H1 (cell line): ENCODE results near the gene L2HGDH. TPM values are rescaled to one million over a fixed set of nuclear protein-coding genes. Genes with fewer than 3 reads are reported as not detected.

Source experiments
- CTCF ChIA-PET: fragments of 300-600 bp; sonication (Branson Sonifier 250); formaldehyde crosslinking; loops from one replicate; lab custom pipeline; 2021; ENCODE audit not compliant: partially characterized antibody; lab: Charles Lee
- POLR2A ChIA-PET: fragments of 300-600 bp; sonication (Branson Sonifier 250); formaldehyde crosslinking; loops from one replicate; lab custom pipeline; 2021; ENCODE audit warnings: inconsistent platforms; ENCODE audit not compliant: partially characterized antibody; lab: Charles Lee
- DNase-seq, 2 experiments: peaks; one replicate each; pipeline versions ENCODE4 v3.0.0 to v3.0.0-alpha.2; 2010 to 2022; ENCODE audit warnings: low spot score in 2 of 2, low read depth in 1 of 2, mixed read lengths in 1 of 2
- FAIRE-seq: peaks from 2 replicates; lab custom pipeline; 2011; peaks lifted over from hg19 to GRCh38; lab: Jason Lieb, UNC
- H2AFZ ChIP-seq: 2 replicates; pipeline ENCODE4 v1.8.1; 2012; ENCODE audit warnings: low read length, inconsistent platforms
- H2AK5ac ChIP-seq: 2 replicates; pipeline ENCODE4 v1.6.1; 2013; ENCODE audit warnings: low read depth, low read length
- H2BK120ac ChIP-seq: replicated peaks from 2 replicates; pipeline ENCODE3; 2013; ENCODE audit warnings: low read depth, low read length, inconsistent platforms
- H2BK12ac ChIP-seq: 2 replicates; pipeline ENCODE4 v1.6.1; 2013; ENCODE audit warnings: low read depth, low read length
- H2BK15ac ChIP-seq: 2 replicates; pipeline ENCODE4 v1.6.1; 2013; ENCODE audit warnings: low read length
- H2BK20ac ChIP-seq: 2 replicates; pipeline ENCODE4 v1.6.1; 2013; ENCODE audit warnings: low read length
- H2BK5ac ChIP-seq: 2 replicates; pipeline ENCODE4 v1.6.1; 2013; ENCODE audit warnings: low read depth, low read length
- H3K14ac ChIP-seq: 2 replicates; pipeline ENCODE4 v1.6.1; 2013; ENCODE audit warnings: inconsistent platforms; ENCODE audit not compliant: insufficient read length
- H3K18ac ChIP-seq: 2 replicates; pipeline ENCODE4 v1.6.1; 2013; ENCODE audit warnings: low read length; ENCODE audit errors: extremely low read depth
- H3K23ac ChIP-seq: 2 replicates; pipeline ENCODE4 v1.6.1; 2013; ENCODE audit warnings: inconsistent platforms; ENCODE audit not compliant: insufficient read length
- H3K23me2 ChIP-seq: 2 replicates; pipeline ENCODE4 v1.6.1; 2013; ENCODE audit warnings: low read depth, low read length
- H3K27ac ChIP-seq: 2 replicates; pipeline ENCODE4 v1.6.1; 2011; ENCODE audit warnings: low read depth, low read length, inconsistent platforms
- H3K27me3 ChIP-seq, 4 experiments: replicated peaks in 1 of 4; 1 replicate in 1 of 4; 2 replicates in 3 of 4; pipeline versions ENCODE4 v1.6.1 to v1.8.1; 2011 to 2013; ENCODE audit warnings: low read length in 3 of 4, mild to moderate bottlenecking in 3 of 4, inconsistent platforms in 2 of 4, mixed read lengths in 2 of 4, moderate library complexity in 1 of 4; ENCODE audit not compliant: control insufficient read depth in 3 of 4, insufficient read depth in 3 of 4; ENCODE audit errors: extremely low read depth in 1 of 4
- H3K36me3 ChIP-seq, 4 experiments: 2 replicates each; pipeline versions ENCODE4 v1.6.1 to v1.8.1; 2011 to 2013; ENCODE audit warnings: mild to moderate bottlenecking in 4 of 4, low read length in 3 of 4, moderate library complexity in 2 of 4, control low read depth in 1 of 4, inconsistent platforms in 1 of 4; ENCODE audit not compliant: insufficient read depth in 4 of 4, control insufficient read depth in 2 of 4
- H3K4ac ChIP-seq: replicated peaks from 2 replicates; pipeline ENCODE3; 2013; ENCODE audit warnings: low read length, low read depth, mixed read lengths, inconsistent platforms; ENCODE audit not compliant: insufficient read length
- H3K4me1 ChIP-seq, 4 experiments: replicated peaks in 1 of 4; 1 replicate in 1 of 4; 2 replicates in 3 of 4; pipeline versions ENCODE4 v1.6.1 to v1.8.1; 2011 to 2013; ENCODE audit warnings: low read length in 3 of 4, inconsistent platforms in 2 of 4, mixed read lengths in 1 of 4; ENCODE audit not compliant: insufficient read depth in 4 of 4, control insufficient read depth in 3 of 4
- H3K4me2 ChIP-seq, 2 experiments: 2 replicates each; pipeline versions ENCODE4 v1.6.1 to v1.8.1; 2011 to 2013; ENCODE audit warnings: low read depth in 2 of 2, low read length in 2 of 2, control low read depth in 1 of 2, inconsistent platforms in 1 of 2, mild to moderate bottlenecking in 1 of 2; ENCODE audit not compliant: insufficient read depth in 1 of 2
- H3K4me3 ChIP-seq, 4 experiments: fragments of 200-600, 300-600 bp in 1 of 4; sonication (generic), shearing (Covaris generic), sonication (Bioruptor Twin) in 1 of 4; 2 replicates each; pipeline versions ENCODE4 v1.5.1 to v1.8.1; 2011 to 2016; ENCODE audit warnings: low read length in 4 of 4, low read depth in 3 of 4, control low read depth in 2 of 4, inconsistent platforms in 2 of 4, mild to moderate bottlenecking in 2 of 4, mixed read lengths in 1 of 4, moderate library complexity in 1 of 4; ENCODE audit not compliant: insufficient read depth in 2 of 4; ENCODE audit errors: extremely low read depth in 1 of 4
- H3K56ac ChIP-seq: replicated peaks from 2 replicates; pipeline ENCODE3; 2013; ENCODE audit warnings: low read depth, mild to moderate bottlenecking, mixed read lengths, low read length, inconsistent platforms; ENCODE audit not compliant: insufficient read length
- H3K79me1 ChIP-seq: 2 replicates; pipeline ENCODE4 v1.6.1; 2013; ENCODE audit warnings: low read depth, low read length, control low read depth
- H3K79me2 ChIP-seq, 2 experiments: 2 replicates each; pipeline versions ENCODE4 v1.6.1 to v1.8.1; 2012 to 2013; ENCODE audit warnings: low read length in 2 of 2, mild to moderate bottlenecking in 2 of 2, inconsistent platforms in 1 of 2; ENCODE audit not compliant: insufficient read depth in 2 of 2, control insufficient read depth in 1 of 2
- H3K9ac ChIP-seq, 4 experiments: replicated peaks in 1 of 4; 1 replicate in 1 of 4; 2 replicates in 3 of 4; pipeline versions ENCODE4 v1.6.1 to v1.8.1; 2011 to 2013; ENCODE audit warnings: low read depth in 3 of 4, low read length in 3 of 4, control low read depth in 2 of 4, mild to moderate bottlenecking in 2 of 4, moderate library complexity in 2 of 4, inconsistent platforms in 1 of 4; ENCODE audit errors: extremely low read depth in 1 of 4
- H3K9me3 ChIP-seq, 2 experiments: 2 replicates each; pipeline versions ENCODE4 v1.6.1 to v1.8.1; 2012 to 2013; ENCODE audit warnings: mild to moderate bottlenecking in 2 of 2, moderate library complexity in 2 of 2, control low read depth in 1 of 2, inconsistent platforms in 1 of 2, low read depth in 1 of 2, low read length in 1 of 2, mixed read lengths in 1 of 2; ENCODE audit not compliant: insufficient read depth in 2 of 2
- H4K20me1 ChIP-seq, 2 experiments: replicated peaks in 1 of 2; 2 replicates each; pipeline versions ENCODE3 to v1.8.1; 2011 to 2013; ENCODE audit warnings: inconsistent platforms in 2 of 2, low read length in 2 of 2, mild to moderate bottlenecking in 1 of 2; ENCODE audit not compliant: insufficient read depth in 2 of 2, control insufficient read depth in 1 of 2
- H4K5ac ChIP-seq: 2 replicates; pipeline ENCODE4 v1.6.1; 2013; ENCODE audit warnings: low read length, low read depth, mixed read lengths, inconsistent platforms; ENCODE audit not compliant: insufficient read length
- H4K8ac ChIP-seq: 2 replicates; pipeline ENCODE4 v1.8.0; 2013; ENCODE audit warnings: mild to moderate bottlenecking, moderate library complexity, low read length, inconsistent platforms; ENCODE audit not compliant: insufficient read depth; ENCODE audit errors: extremely low read depth
- H4K91ac ChIP-seq: replicated peaks from 2 replicates; pipeline ENCODE3; 2013; ENCODE audit warnings: low read length, mixed read lengths, inconsistent platforms; ENCODE audit not compliant: insufficient read length
- BRCA1 ChIP-seq: IDR thresholded peaks from 2 replicates; pipeline ENCODE4 v1.6.1; 2012; ENCODE audit warnings: low read depth, low read length, improper control_type of control experiment
- CEBPB ChIP-seq: IDR thresholded peaks from 2 replicates; pipeline ENCODE4 v1.6.1; 2012; ENCODE audit warnings: low read depth, low read length
- HDAC6 ChIP-seq: IDR thresholded peaks from one replicate; pipeline ENCODE4 v1.7.1; 2012; ENCODE audit warnings: low read depth, mild to moderate bottlenecking, inconsistent platforms, low read length, moderate library complexity
- NRF1 ChIP-seq: IDR thresholded peaks from 2 replicates; pipeline ENCODE4 v1.6.1; 2011; ENCODE audit warnings: mild to moderate bottlenecking, low read depth, low read length, improper control_type of control experiment
- RBBP5 ChIP-seq: IDR thresholded peaks from 2 replicates; pipeline ENCODE4 v1.7.1; 2012; ENCODE audit warnings: low read depth, mild to moderate bottlenecking, inconsistent platforms, low read length, moderate library complexity, borderline replicate concordance
- RFX5 ChIP-seq: IDR thresholded peaks from 2 replicates; pipeline ENCODE4 v1.6.1; 2011; ENCODE audit warnings: low read depth, low read length, improper control_type of control experiment, borderline replicate concordance
- SIRT6 ChIP-seq: IDR thresholded peaks from one replicate; pipeline ENCODE4 v1.7.1; 2012; ENCODE audit warnings: low read length, inconsistent platforms
- TBP ChIP-seq: IDR thresholded peaks from 2 replicates; pipeline ENCODE4 v1.6.1; 2011; ENCODE audit warnings: low read depth, low read length, improper control_type of control experiment
- TEAD4 ChIP-seq: IDR thresholded peaks from 2 replicates; pipeline ENCODE4 v1.6.1; 2012; ENCODE audit warnings: low read depth, low read length, inconsistent platforms, mixed read lengths
- YY1 ChIP-seq: IDR thresholded peaks from 2 replicates; pipeline ENCODE4 v1.6.1; 2011; ENCODE audit warnings: low read depth, mild to moderate bottlenecking, low read length
- WGBS, 2 experiments: shearing (Covaris generic) in 1 of 2; methylation state at CpG; one replicate each; pipeline versions ENCODE4 v1.1.6 to v1.1.7; 2013 to 2015; ENCODE audit warnings: low lambda C conversion rate in 2 of 2, mixed read lengths in 2 of 2, inconsistent platforms in 1 of 2, low coverage in 1 of 2, missing lambda C conversion rate in 1 of 2; ENCODE audit not compliant: insufficient replicate concordance in 2 of 2, insufficient coverage in 1 of 2, insufficient read length in 1 of 2; ENCODE audit errors: extremely low coverage in 1 of 2, missing lambda C conversion rate in 1 of 2; 5-methylcytosine and 5-hydroxymethylcytosine counted together
- polyA plus RNA-seq, 7 experiments: library from polyadenylated mRNA; depleted of rRNA in 3 of 7; stranded (reverse) in 5 of 7; unstranded in 2 of 7; fragments of >200 nt in 5 of 7; fragments of 200-250 nt in 2 of 7; gene quantifications; 1 replicate in 5 of 7; 2 replicates in 1 of 7; 4 replicates in 1 of 7; pipeline versions ENCODE4 v1.2.1 to v1.2.3, GENCODE V29; 2011 to 2013; ENCODE audit warnings: missing spikeins in 2 of 7, mixed read lengths in 2 of 7
- total RNA-seq: library from RNA; stranded (reverse); fragmentation: NEBNext Ultra II Directional; extraction: Animal tissue kit (Norgen Biotek cat#: 25700); gene quantifications from 2 replicates; pipeline ENCODE4 v1.2.1, GENCODE V29; 2021
- TF ChIP-seq, protein P1 (sequence below), 3 experiments: IDR thresholded peaks; 1 replicate in 2 of 3; 2 replicates in 1 of 3; pipeline versions ENCODE4 v1.5.1 to v1.6.1; 2011; ENCODE audit warnings: low read length in 3 of 3, mild to moderate bottlenecking in 3 of 3, inconsistent platforms in 2 of 3, low read depth in 1 of 3, moderate library complexity in 1 of 3; ENCODE audit not compliant: insufficient read depth in 1 of 3; ENCODE audit errors: control extremely low read depth in 1 of 3
- TF ChIP-seq, protein P2 (sequence below): IDR thresholded peaks from 2 replicates; pipeline ENCODE4 v1.6.1; 2011; ENCODE audit warnings: low read depth, mild to moderate bottlenecking, low read length; ENCODE audit not compliant: insufficient read depth

L2HGDH gene
- total and polyA plus RNA-seq, 2 of the 8 experiments (the other 6 are each of a cell fraction or from before 2014, with no cell fraction given) = 12.2 to 28.6 TPM

DNA sequence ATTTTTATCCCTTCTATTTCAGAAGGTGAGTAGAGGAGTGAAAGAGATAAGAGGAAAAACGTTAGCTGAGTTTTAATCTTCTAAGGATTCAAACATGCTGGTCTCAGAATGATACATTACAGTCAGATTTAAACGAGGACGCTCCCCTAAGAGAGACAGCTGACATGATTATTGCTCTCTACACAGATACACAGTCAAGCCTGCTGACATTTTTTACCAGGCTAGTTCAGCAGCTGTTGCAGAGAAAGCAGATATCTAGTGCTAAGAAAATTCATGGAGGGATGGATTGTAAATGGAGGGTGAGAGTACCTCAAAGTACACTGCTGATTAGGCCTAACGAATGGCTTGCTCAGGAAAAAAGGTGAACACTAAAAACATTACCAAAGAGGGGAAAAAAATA is 48.7 kb downstream of the L2HGDH start:
- Histone ChIP-seq H2AK5ac (no peak overlapping the region), H3K56ac (no peak overlapping the region), H3K4me2 (no peak overlapping the region), H2BK120ac (no peak overlapping the region), H2BK5ac (no peak overlapping the region), H4K8ac (no peak overlapping the region), H3K9me3 (no peaks in the 10 kb centered on the region), H4K20me1 (no peaks in the 10 kb centered on the region), H3K27me3 (no peaks in the 10 kb centered on the region), H3K4me3 (no peak overlapping the region), H3K9ac (no peak overlapping the region), H3K79me2 (no peaks in the 10 kb centered on the region), H3K36me3 (peaks cover 0 to 6% (median 4%) of the 10 kb centered on the region in 4 experiments; a peak in 5 of 8 replicates), H3K27ac (no peak overlapping the region), H2BK15ac (no peak overlapping the region), H2BK12ac (no peak overlapping the region), H3K79me1 (no peaks in the 10 kb centered on the region), H4K91ac (no peak overlapping the region), H2AFZ (no peak overlapping the region), H4K5ac (no peak overlapping the region), H2BK20ac (no peak overlapping the region), H3K14ac (no peak overlapping the region), H3K23me2 (no peaks in the 10 kb centered on the region), H3K4me1 (no peaks in the 10 kb centered on the region), H3K23ac (no peak overlapping the region), H3K18ac (no peak overlapping the region), H3K4ac (no peak overlapping the region)
- FAIRE-seq (no peak), DNase-seq (no peak)
- CTCF ChIA-PET = interaction anchor here (0.5 kb wide), 1 partner anchor 46 kb away, joined by 3 read pairs; no protein-coding TSS in a partner anchor
- 84% methylated on average over 4 of the region's 4 CpGs; no CpG with 5 or more reads in 1 of the 2 experiments for WGBS, 2 experiments
- POLR2A ChIA-PET = no interaction called here
- no peak for TF ChIP-seq NRF1
- TF ChIP-seq HDAC6 = no peak
- TF ChIP-seq RFX5 = no peak
- no peak for TF ChIP-seq TEAD4
- no peak for TF ChIP-seq BRCA1
- TF ChIP-seq RBBP5 = no peak
- TF ChIP-seq TBP = no peak
- TF ChIP-seq YY1 = no peak
- no peak for TF ChIP-seq CEBPB
- TF ChIP-seq, protein P1, sequence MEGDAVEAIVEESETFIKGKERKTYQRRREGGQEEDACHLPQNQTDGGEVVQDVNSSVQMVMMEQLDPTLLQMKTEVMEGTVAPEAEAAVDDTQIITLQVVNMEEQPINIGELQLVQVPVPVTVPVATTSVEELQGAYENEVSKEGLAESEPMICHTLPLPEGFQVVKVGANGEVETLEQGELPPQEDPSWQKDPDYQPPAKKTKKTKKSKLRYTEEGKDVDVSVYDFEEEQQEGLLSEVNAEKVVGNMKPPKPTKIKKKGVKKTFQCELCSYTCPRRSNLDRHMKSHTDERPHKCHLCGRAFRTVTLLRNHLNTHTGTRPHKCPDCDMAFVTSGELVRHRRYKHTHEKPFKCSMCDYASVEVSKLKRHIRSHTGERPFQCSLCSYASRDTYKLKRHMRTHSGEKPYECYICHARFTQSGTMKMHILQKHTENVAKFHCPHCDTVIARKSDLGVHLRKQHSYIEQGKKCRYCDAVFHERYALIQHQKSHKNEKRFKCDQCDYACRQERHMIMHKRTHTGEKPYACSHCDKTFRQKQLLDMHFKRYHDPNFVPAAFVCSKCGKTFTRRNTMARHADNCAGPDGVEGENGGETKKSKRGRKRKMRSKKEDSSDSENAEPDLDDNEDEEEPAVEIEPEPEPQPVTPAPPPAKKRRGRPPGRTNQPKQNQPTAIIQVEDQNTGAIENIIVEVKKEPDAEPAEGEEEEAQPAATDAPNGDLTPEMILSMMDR (IDR thresholded peaks at IDR 0.05; ENCODE audit: control extremely low read depth in 1 of 3, insufficient read depth in 1 of 3, low read depth in 1 of 3, low read length in 3 of 3) = no peak
- no peak for TF ChIP-seq SIRT6
- TF ChIP-seq, protein P2, sequence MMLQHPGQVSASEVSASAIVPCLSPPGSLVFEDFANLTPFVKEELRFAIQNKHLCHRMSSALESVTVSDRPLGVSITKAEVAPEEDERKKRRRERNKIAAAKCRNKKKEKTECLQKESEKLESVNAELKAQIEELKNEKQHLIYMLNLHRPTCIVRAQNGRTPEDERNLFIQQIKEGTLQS = no peak
